ENCODE results near the gene GPR84. TPM values are rescaled to one million over a fixed set of nuclear protein-coding genes. Genes with fewer than 3 reads are reported as not detected.
A peak's percentile ranks its signal among the peaks of the same experiment; 100 is the strongest.

Gene GPR84
- polyA plus RNA-seq, 1 of the 3 experiments (the other 2 are of a cell fraction), result 0.03 TPM

DNA sequence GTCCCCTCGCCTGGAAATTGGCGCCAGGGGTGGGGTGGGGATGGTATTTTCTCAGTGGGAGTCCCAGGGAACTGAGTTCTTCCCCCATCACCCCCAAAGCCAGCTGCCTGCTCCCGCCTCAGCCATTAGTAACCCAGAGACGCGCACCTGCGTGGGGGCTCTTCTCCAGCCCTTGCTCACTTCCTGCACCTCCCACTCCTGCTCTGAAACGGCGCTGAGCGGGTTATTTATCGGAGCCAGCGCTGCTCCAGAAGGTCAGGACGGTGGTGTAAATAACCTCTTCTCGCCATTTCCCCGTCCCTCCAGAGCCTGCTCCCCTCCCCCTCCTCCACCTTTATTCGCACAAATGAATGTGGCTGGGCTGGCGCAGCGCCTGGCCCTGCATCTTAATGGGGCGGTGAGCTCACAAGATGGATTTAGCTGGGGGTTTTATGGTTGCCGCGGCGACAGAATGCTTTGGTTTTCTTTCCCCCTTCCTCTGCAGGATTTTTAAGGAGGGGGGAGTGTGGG, 12.2 kb downstream of the GPR84 start:
- Histone ChIP-seq H2AFZ (ENCODE audit: low read depth) (no peak overlapping the region), H3K9me3 (no peaks in the 10 kb centered on the region), H3K9ac (peak overlapping the region; percentile 1; the same call in 1 of the 2 replicates), H3K36me3 (replicated peaks in 1 of 2; ENCODE audit: control insufficient read depth in 1 of 2, insufficient read depth in 2 of 2, low read length in 1 of 2) (peaks cover 15 to 42% of the 10 kb centered on the region in 2 experiments), H3K4me2 (peak overlapping the region; percentile 21; the same call in 1 of the 2 replicates), H4K20me1 (ENCODE audit: insufficient read depth) (no peaks in the 10 kb centered on the region), H3K9me2 (no peaks in the 10 kb centered on the region), H3K4me1 (ENCODE audit: control insufficient read depth in 1 of 2, insufficient read depth in 2 of 2, low read depth in 1 of 2, low read length in 1 of 2) (peaks cover 25 to 41% of the 10 kb centered on the region in 2 experiments), H3K27ac (ENCODE audit: low read depth in 2 of 2, low read length in 1 of 2) (peak overlapping the region; percentile 63 to 99), H3K4me3 (ENCODE audit: low read depth in 2 of 2, low read length in 1 of 2) (peak overlapping the region in 1 of 2 experiments; percentile 25; a peak in 2 of 4 replicates), H3K79me2 (ENCODE audit: insufficient read depth) (no peaks in the 10 kb centered on the region), H3K27me3 (ENCODE audit: insufficient read depth) (no peaks in the 10 kb centered on the region), H3F3A (replicated peaks; ENCODE audit: insufficient read depth) (no peaks in the 10 kb centered on the region)
- 36% methylated on average over 20 of the region's 21 CpGs for WGBS (ENCODE audit: low lambda C conversion rate)
- ChIA-PET CTCF (interaction anchor here (0.9 to 5.3 kb wide), 11 partner anchors 10 to 394 kb away, joined by 3 to 63 read pairs (median 4); partner anchors contain the start of gene COPZ1), POLR2A (interaction anchor here (0.7 to 3.1 kb wide), 7 partner anchors 10 to 72 kb away, joined by 3 to 18 read pairs (median 3); partner anchors contain the start of genes CBX5, COPZ1 and HNRNPA1)
- DNase-seq, result peak; percentile 65
- TF ChIP-seq MXI1 (IDR thresholded peaks at IDR 0.05; ENCODE audit: low read depth, low read length) (no peak), EP300 (IDR thresholded peaks at IDR 0.05; ENCODE audit: borderline replicate concordance in 1 of 2, low read depth in 1 of 2, low read length in 1 of 2) (peak in 1 of 2 experiments; percentile 14; a peak in 1 of 4 replicates), GABPA (IDR thresholded peaks at IDR 0.05; ENCODE audit: low read depth) (no peak), ELF1 (IDR thresholded peaks at IDR 0.05) (no peak), FOXJ3 (CRISPR knock-in tag; IDR thresholded peaks at IDR 0.05) (no peak), FOSL2 (IDR thresholded peaks at IDR 0.05; ENCODE audit: borderline replicate concordance, low read depth) (no peak), TCF12 (IDR thresholded peaks at IDR 0.05) (peak; percentile 43; the same call in 1 of the 2 replicates), TAF1 (IDR thresholded peaks at IDR 0.05; ENCODE audit: borderline replicate concordance, low read depth, low read length) (no peak; the same call in 1 of the 2 replicates), NFIC (IDR thresholded peaks at IDR 0.05; ENCODE audit: borderline replicate concordance) (peak; percentile 62), SMC3 (IDR thresholded peaks at IDR 0.05; ENCODE audit: low read depth, low read length) (no peak), JUND (IDR thresholded peaks at IDR 0.05) (no peak), YY1 (IDR thresholded peaks at IDR 0.05; ENCODE audit: low read depth) (no peak), PBX3 (IDR thresholded peaks at IDR 0.05) (peak; percentile 39; the same call in 1 of the 2 replicates), RXRA (IDR thresholded peaks at IDR 0.05; ENCODE audit: borderline replicate concordance, low read depth) (no peak), CHD2 (IDR thresholded peaks at IDR 0.05; ENCODE audit: low read length, partially characterized antibody) (peak; percentile 81), RAD21 (IDR thresholded peaks at IDR 0.05; ENCODE audit: low read length) (no peak), POLR2AphosphoS5 (IDR thresholded peaks at IDR 0.05; ENCODE audit: low read depth, low read length) (0 out of 2 replicates have a peak, but pooled peaks have one; percentile 19), EZH2phosphoT487 (IDR thresholded peaks at IDR 0.05; ENCODE audit: borderline replicate concordance, low read depth) (no peak)
- TF ChIP-seq, protein P1, sequence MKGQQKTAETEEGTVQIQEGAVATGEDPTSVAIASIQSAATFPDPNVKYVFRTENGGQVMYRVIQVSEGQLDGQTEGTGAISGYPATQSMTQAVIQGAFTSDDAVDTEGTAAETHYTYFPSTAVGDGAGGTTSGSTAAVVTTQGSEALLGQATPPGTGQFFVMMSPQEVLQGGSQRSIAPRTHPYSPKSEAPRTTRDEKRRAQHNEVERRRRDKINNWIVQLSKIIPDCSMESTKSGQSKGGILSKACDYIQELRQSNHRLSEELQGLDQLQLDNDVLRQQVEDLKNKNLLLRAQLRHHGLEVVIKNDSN (IDR thresholded peaks at IDR 0.05; ENCODE audit: borderline replicate concordance, low read depth), result no peak
- TF ChIP-seq, protein P2, sequence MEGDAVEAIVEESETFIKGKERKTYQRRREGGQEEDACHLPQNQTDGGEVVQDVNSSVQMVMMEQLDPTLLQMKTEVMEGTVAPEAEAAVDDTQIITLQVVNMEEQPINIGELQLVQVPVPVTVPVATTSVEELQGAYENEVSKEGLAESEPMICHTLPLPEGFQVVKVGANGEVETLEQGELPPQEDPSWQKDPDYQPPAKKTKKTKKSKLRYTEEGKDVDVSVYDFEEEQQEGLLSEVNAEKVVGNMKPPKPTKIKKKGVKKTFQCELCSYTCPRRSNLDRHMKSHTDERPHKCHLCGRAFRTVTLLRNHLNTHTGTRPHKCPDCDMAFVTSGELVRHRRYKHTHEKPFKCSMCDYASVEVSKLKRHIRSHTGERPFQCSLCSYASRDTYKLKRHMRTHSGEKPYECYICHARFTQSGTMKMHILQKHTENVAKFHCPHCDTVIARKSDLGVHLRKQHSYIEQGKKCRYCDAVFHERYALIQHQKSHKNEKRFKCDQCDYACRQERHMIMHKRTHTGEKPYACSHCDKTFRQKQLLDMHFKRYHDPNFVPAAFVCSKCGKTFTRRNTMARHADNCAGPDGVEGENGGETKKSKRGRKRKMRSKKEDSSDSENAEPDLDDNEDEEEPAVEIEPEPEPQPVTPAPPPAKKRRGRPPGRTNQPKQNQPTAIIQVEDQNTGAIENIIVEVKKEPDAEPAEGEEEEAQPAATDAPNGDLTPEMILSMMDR (IDR thresholded peaks at IDR 0.05), result no peak
- TF ChIP-seq, protein P3, sequence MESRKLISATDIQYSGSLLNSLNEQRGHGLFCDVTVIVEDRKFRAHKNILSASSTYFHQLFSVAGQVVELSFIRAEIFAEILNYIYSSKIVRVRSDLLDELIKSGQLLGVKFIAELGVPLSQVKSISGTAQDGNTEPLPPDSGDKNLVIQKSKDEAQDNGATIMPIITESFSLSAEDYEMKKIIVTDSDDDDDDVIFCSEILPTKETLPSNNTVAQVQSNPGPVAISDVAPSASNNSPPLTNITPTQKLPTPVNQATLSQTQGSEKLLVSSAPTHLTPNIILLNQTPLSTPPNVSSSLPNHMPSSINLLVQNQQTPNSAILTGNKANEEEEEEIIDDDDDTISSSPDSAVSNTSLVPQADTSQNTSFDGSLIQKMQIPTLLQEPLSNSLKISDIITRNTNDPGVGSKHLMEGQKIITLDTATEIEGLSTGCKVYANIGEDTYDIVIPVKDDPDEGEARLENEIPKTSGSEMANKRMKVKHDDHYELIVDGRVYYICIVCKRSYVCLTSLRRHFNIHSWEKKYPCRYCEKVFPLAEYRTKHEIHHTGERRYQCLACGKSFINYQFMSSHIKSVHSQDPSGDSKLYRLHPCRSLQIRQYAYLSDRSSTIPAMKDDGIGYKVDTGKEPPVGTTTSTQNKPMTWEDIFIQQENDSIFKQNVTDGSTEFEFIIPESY (IDR thresholded peaks at IDR 0.05; ENCODE audit: borderline replicate concordance, low read depth), result no peak
